K562 (cell line): ENCODE measurements around the gene SOX15. TPM values are rescaled to one million over a fixed set of nuclear protein-coding genes. Genes with fewer than 3 reads are reported as not detected.
A peak's percentile ranks its signal among the peaks of the same experiment; 100 is the strongest.

ENCODE experiments used
- MXI1 ChIP-seq: IDR thresholded peaks from 2 replicates; pipeline ENCODE4 v1.6.1; 2011; ENCODE audit warnings: low read depth, mild to moderate bottlenecking, improper control_type of control experiment, low read length
- NCOA4 ChIP-seq: fragments of 450-650 bp; IDR thresholded peaks from 2 replicates; pipeline ENCODE4 v1.6.1; 2018; ENCODE audit warnings: mild to moderate bottlenecking; ENCODE audit not compliant: partially characterized antibody
- OTX1 ChIP-seq: fragments of 450-650 bp; formaldehyde crosslinking; IDR thresholded peaks from 2 replicates; pipeline ENCODE4 v1.4.0; 2022; ENCODE audit warnings: mild to moderate bottlenecking
- USF1 ChIP-seq: sonication (generic); formaldehyde crosslinking; IDR thresholded peaks from 2 replicates; pipeline ENCODE4 v1.9.0; 2022; ENCODE audit warnings: mild to moderate bottlenecking, missing genetic modification reagents
- ZNF263 ChIP-seq: sonication (generic); formaldehyde crosslinking; IDR thresholded peaks from 2 replicates; pipeline ENCODE4 v1.8.0; 2022; ENCODE audit warnings: mild to moderate bottlenecking, missing genetic modification reagents, borderline replicate concordance
- polyA plus RNA-seq, 8 experiments: library from polyadenylated mRNA; depleted of rRNA in 4 of 8; stranded (reverse) in 5 of 8; unstranded in 3 of 8; fragments of >200 nt; fragmentation: Nextera tagmentation in 2 of 8; fragmentation: Illumina TruSeq in 1 of 8; extraction: Ambion mirVana in 2 of 8; extraction: Trizol in 1 of 8; gene quantifications; 2 replicates each; pipeline versions ENCODE4 v1.2.1 to v1.2.3, GENCODE V29; 2011 to 2014; ENCODE audit warnings: inconsistent platforms in 1 of 8, missing spikeins in 1 of 8
- total RNA-seq, 7 experiments: library from RNA; depleted of rRNA in 6 of 7; stranded (reverse); fragments of >200 nt in 6 of 7; fragmentation: Illumina TruSeq in 2 of 7; extraction: Trizol in 2 of 7; gene quantifications; 2 replicates each; pipeline versions ENCODE4 v1.2.1 to v1.2.3, GENCODE V29; 2011 to 2021; ENCODE audit warnings: low replicate concordance in 1 of 7
- TF ChIP-seq, protein P1 (sequence below): sonication (generic); formaldehyde crosslinking; IDR thresholded peaks from 2 replicates; pipeline ENCODE4 v1.8.0; 2023; ENCODE audit warnings: mild to moderate bottlenecking, missing genetic modification reagents
- TF ChIP-seq, protein P2 (sequence below): fragments of 250-450 bp; sonication (Bioruptor Pico); IDR thresholded peaks from 2 replicates; pipeline ENCODE4 v1.4.0; 2020; ENCODE audit warnings: mild to moderate bottlenecking, moderate library complexity, borderline replicate concordance
- TF ChIP-seq, protein P3 (sequence below): sonication (generic); formaldehyde crosslinking; IDR thresholded peaks from 2 replicates; pipeline ENCODE4 v1.8.0; 2022; ENCODE audit warnings: missing genetic modification reagents, mild to moderate bottlenecking, moderate library complexity, borderline replicate concordance

Gene SOX15
- total and polyA plus RNA-seq, 9 of the 15 experiments (the other 6 are each of a cell fraction or from before 2014, with no cell fraction given), result 0.07 to 0.33 (median 0.19) TPM; not detected in 5

- TF ChIP-seq, protein P1, sequence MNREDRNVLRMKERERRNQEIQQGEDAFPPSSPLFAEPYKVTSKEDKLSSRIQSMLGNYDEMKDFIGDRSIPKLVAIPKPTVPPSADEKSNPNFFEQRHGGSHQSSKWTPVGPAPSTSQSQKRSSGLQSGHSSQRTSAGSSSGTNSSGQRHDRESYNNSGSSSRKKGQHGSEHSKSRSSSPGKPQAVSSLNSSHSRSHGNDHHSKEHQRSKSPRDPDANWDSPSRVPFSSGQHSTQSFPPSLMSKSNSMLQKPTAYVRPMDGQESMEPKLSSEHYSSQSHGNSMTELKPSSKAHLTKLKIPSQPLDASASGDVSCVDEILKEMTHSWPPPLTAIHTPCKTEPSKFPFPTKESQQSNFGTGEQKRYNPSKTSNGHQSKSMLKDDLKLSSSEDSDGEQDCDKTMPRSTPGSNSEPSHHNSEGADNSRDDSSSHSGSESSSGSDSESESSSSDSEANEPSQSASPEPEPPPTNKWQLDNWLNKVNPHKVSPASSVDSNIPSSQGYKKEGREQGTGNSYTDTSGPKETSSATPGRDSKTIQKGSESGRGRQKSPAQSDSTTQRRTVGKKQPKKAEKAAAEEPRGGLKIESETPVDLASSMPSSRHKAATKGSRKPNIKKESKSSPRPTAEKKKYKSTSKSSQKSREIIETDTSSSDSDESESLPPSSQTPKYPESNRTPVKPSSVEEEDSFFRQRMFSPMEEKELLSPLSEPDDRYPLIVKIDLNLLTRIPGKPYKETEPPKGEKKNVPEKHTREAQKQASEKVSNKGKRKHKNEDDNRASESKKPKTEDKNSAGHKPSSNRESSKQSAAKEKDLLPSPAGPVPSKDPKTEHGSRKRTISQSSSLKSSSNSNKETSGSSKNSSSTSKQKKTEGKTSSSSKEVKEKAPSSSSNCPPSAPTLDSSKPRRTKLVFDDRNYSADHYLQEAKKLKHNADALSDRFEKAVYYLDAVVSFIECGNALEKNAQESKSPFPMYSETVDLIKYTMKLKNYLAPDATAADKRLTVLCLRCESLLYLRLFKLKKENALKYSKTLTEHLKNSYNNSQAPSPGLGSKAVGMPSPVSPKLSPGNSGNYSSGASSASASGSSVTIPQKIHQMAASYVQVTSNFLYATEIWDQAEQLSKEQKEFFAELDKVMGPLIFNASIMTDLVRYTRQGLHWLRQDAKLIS (CRISPR knock-in tag), result no peak
- TF ChIP-seq, protein P2, sequence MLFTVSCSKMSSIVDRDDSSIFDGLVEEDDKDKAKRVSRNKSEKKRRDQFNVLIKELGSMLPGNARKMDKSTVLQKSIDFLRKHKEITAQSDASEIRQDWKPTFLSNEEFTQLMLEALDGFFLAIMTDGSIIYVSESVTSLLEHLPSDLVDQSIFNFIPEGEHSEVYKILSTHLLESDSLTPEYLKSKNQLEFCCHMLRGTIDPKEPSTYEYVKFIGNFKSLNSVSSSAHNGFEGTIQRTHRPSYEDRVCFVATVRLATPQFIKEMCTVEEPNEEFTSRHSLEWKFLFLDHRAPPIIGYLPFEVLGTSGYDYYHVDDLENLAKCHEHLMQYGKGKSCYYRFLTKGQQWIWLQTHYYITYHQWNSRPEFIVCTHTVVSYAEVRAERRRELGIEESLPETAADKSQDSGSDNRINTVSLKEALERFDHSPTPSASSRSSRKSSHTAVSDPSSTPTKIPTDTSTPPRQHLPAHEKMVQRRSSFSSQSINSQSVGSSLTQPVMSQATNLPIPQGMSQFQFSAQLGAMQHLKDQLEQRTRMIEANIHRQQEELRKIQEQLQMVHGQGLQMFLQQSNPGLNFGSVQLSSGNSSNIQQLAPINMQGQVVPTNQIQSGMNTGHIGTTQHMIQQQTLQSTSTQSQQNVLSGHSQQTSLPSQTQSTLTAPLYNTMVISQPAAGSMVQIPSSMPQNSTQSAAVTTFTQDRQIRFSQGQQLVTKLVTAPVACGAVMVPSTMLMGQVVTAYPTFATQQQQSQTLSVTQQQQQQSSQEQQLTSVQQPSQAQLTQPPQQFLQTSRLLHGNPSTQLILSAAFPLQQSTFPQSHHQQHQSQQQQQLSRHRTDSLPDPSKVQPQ (CRISPR knock-in tag), result peak; percentile 58; the same call in 1 of the 2 replicates
- TF ChIP-seq OTX1 (no peak), MXI1 (peak; percentile 60; the same call in 1 of the 2 replicates), USF1 (peak; percentile 97), ZNF263 (CRISPR knock-in tag) (no peak), NCOA4 (no peak)
- TF ChIP-seq, protein P3, sequence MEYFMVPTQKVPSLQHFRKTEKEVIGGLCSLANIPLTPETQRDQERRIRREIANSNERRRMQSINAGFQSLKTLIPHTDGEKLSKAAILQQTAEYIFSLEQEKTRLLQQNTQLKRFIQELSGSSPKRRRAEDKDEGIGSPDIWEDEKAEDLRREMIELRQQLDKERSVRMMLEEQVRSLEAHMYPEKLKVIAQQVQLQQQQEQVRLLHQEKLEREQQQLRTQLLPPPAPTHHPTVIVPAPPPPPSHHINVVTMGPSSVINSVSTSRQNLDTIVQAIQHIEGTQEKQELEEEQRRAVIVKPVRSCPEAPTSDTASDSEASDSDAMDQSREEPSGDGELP (CRISPR knock-in tag), result peak; percentile 76
Observed at GRCh38 chr17:7572338-7572587, 17.6 kb downstream of the SOX15 start (continued).
